ENCODE data around the gene LAMTOR3. TPM values are rescaled to one million over a fixed set of nuclear protein-coding genes. Genes with fewer than 3 reads are reported as not detected.

The LAMTOR3 gene
- total RNA-seq, 1 experiment from 2014 or later: 30.6 TPM

- no peak overlapping the region for H3K56ac ChIP-seq (ENCODE audit: insufficient read length, low read depth, low read length)
- TF ChIP-seq CTCF (conservative IDR thresholded peaks at IDR 0.05): no peak
- no peak overlapping the region for H3K4ac ChIP-seq (ENCODE audit: low read depth, low read length)
- no peak overlapping the region for H3K4me3 Mint-ChIP-seq
- no peak overlapping the region for H2BK20ac ChIP-seq (ENCODE audit: low read depth, low read length, poor library complexity, severe bottlenecking)
- H2BK120ac ChIP-seq (ENCODE audit: low read depth, low read length, poor library complexity, severe bottlenecking): no peak overlapping the region
- no peak overlapping the region for H4K8ac ChIP-seq (replicated peaks; ENCODE audit: insufficient read length, low read depth, low read length)
- H3K36me3 Mint-ChIP-seq (ENCODE audit: insufficient read depth in 1 of 3, low read depth in 3 of 3): peaks cover 21 to 36% (median 29%) of the 10 kb centered on the region in 3 experiments
- H3K79me2 ChIP-seq (ENCODE audit: insufficient read depth, low read length): peaks cover 7% of the 10 kb centered on the region; the same call in 1 of the 2 replicates
- no peaks in the 10 kb centered on the region for H3K9me3 ChIP-seq (ENCODE audit: control insufficient read depth, low read depth, low read length)
- H3K9ac ChIP-seq (ENCODE audit: extremely low read depth, insufficient read length, low read length): no peak overlapping the region
- no peaks in the 10 kb centered on the region for H3K27me3 ChIP-seq (ENCODE audit: insufficient read depth, low read length)
- no peak overlapping the region for H3K27ac Mint-ChIP-seq
- no peak overlapping the region for H2BK15ac ChIP-seq (ENCODE audit: low read depth, low read length)
- H3K4me1 Mint-ChIP-seq: peaks cover 0 to 3% of the 10 kb centered on the region in 2 experiments; a peak in 1 of 4 replicates
- H3K27ac ChIP-seq (ENCODE audit: insufficient read length, low read depth, low read length): no peak overlapping the region
- no peaks in the 10 kb centered on the region for H3K23me2 ChIP-seq (ENCODE audit: insufficient read length, low read depth, low read length, poor library complexity, severe bottlenecking)
- no peaks in the 10 kb centered on the region for H3K27me3 Mint-ChIP-seq (ENCODE audit: low read depth)
- H2BK5ac ChIP-seq (ENCODE audit: insufficient read length, low read length): no peak overlapping the region
- no peak overlapping the region for H3K18ac ChIP-seq (ENCODE audit: insufficient read length, low read depth, low read length)
- no peak overlapping the region for H4K5ac ChIP-seq (ENCODE audit: insufficient read length, low read depth, low read length)
- H3K4me2 ChIP-seq (ENCODE audit: insufficient read depth, insufficient read length, low read length): no peak overlapping the region
- H4K20me1 ChIP-seq (ENCODE audit: control insufficient read depth, insufficient read depth, insufficient read length): no peaks in the 10 kb centered on the region
- WGBS (ENCODE audit: extremely low coverage, insufficient read length, low lambda C conversion rate): no CpG with 5 or more reads among the region's 3 CpGs
- H4K91ac ChIP-seq (ENCODE audit: insufficient read length, low read depth, low read length): no peak overlapping the region
- H3T11ph ChIP-seq (ENCODE audit: low read length): no peak overlapping the region
- peaks cover 2% of the 10 kb centered on the region for H3K79me1 ChIP-seq (ENCODE audit: insufficient read depth, low read depth, low read length, poor library complexity, severe bottlenecking)
- no peak overlapping the region for H3K14ac ChIP-seq (ENCODE audit: insufficient read depth, low read length)
- peaks cover 6 to 15% of the 10 kb centered on the region in 2 experiments for H3K9me3 Mint-ChIP-seq
- H2AFZ ChIP-seq (ENCODE audit: low read length): no peak overlapping the region
- no peak overlapping the region for H3K23ac ChIP-seq (ENCODE audit: insufficient read length, low read depth, low read length)
- H3K4me1 ChIP-seq (ENCODE audit: insufficient read depth, low read length): no peaks in the 10 kb centered on the region
- DNase-seq: no peak
- no peak overlapping the region for H2BK12ac ChIP-seq (ENCODE audit: insufficient read length, low read depth, low read length)
- H2AK5ac ChIP-seq (ENCODE audit: insufficient read length, low read length): no peak overlapping the region
These were observed 44.1 kb upstream of the LAMTOR3 start for GRCh38 chr4:99938243-99938753.

Data from H9 (cell line).